Measurements from ENCODE around the gene LPXN. TPM values are rescaled to one million over a fixed set of nuclear protein-coding genes. Genes with fewer than 3 reads are reported as not detected.

The LPXN gene
- 100 to 1,000 TPM; 121 to 130 TPM for total RNA-seq

DNA sequence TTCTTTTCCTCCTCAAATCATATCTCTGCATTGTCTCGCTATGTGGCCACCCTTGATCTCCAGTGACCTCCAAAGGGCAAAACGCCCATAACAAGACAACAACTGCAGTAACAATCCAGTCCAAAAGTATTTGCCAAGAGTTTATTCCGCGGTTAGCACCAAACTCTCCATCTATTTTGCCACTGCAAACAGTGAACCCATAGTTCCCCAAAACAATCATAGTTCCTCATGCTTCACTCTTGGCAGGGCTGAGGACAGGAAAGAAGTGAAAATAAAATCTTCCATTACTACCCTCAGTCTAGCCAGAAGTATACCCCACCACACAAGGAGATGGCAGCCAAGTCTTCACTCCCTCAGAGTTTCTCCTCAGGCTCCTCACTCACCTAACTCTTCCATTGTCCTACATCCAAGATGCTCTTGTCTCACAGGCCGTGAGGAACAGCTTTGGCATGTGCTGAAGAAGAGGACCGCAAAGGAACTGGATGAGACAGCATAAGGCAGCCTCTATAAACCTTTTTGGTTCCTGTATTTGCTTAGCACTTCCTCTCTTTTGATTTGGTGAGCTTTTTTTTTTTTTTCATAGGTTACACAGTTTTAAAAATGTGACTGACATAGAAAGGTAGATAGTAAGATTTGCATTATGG is at the start of gene LPXN:
TSS of gene LPXN (minus strand) at position 480 of the 644 bp plus-strand sequence. CDS start at position 396, 84 bp downstream.
- CTCF ChIA-PET: interaction anchor here (1.5 kb wide), 1 partner anchor 24 kb away, joined by 4 read pairs; no protein-coding TSS in a partner anchor
- POLR2A ChIA-PET: interaction anchor here (0.6 to 1.3 kb wide), 3 partner anchors 22 to 1838 kb away, joined by 4 to 5 read pairs (median 4); no protein-coding TSS in a partner anchor

DNA sequence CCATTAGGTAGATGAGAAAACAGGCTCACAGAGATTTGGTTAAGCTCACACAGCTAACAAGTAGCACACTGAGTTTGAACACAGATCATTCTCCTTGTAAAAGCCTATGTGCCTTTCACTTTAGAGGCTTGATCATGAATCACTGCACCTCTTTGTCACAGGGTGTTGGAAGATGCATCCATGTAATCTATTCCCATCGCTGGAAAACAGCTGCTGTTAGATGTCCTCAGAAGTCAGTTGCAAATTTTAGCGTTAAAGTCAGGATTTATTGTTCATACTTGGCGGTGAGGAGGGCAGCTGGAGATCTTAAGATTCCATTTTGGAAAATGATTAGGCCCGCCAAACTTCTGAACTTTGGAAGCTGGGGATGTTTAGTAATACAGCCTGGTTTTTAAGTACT is 49.4 kb upstream of the LPXN start:
- CTCF ChIA-PET: no interaction called here
- POLR2A ChIA-PET: no interaction called here

DNA sequence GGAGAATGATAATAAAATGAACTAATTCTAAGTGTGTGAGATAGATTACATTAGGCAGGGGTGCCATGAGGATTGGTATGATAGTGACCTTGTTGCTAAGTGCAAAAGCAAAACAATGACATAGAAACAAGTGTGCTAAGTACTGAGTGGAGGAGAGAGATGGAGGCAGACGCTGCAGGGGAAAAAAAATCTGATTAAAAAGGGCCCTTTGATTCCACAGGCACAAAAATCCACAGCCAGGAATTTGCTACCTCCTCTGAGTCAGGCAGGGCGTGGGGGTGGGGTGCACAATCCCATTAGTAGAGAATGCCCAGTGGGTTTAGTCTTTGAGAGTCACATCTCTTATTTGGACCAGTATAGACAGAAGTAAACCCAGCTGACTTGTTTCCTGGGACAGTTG is 46.7 kb upstream of the LPXN start, which contains the start of gene CNTF:
TSS of gene CNTF (plus strand) at position 322 of the 400 bp plus-strand sequence. CDS start 88 bp downstream, outside the sequence.
- CTCF ChIA-PET: no interaction called here

DNA sequence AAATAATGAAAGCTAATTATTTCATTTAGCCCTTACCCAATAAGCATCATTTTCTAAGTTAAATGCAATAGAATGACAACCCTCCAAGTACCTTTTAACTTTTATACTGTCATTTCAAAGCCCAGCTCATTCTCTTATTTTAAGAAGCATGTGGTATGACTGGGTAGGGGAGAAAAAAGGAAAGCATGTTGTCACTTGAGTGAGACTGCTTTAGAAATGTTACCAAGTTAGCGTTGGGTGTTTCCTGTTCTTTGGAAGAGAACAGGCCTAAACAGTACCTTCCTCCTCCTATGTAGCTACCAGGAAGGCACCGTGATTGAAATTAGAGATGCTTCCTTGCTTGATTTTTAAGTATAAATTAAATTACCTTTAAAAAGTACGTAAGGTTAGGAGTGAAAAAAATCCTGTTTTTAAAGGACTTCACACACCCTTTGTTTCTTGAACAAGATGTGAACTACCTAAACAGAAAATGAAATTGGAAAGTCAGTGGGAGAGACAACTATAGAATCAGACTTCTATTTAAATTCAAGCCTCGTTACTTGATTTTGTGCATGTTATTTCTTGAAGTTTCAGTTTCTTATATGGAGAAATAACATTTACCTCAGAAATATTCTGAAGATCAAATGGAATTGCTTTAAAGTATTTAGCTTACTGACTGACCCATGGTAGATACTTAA is 46.1 kb upstream of the LPXN start:
- ChIA-PET POLR2A (no interaction called here), CTCF (no interaction called here)

More for the DNA sequence above, 46.7 kb upstream of the LPXN start, which contains the start of gene CNTF:
- POLR2A ChIA-PET: no interaction called here

DNA sequence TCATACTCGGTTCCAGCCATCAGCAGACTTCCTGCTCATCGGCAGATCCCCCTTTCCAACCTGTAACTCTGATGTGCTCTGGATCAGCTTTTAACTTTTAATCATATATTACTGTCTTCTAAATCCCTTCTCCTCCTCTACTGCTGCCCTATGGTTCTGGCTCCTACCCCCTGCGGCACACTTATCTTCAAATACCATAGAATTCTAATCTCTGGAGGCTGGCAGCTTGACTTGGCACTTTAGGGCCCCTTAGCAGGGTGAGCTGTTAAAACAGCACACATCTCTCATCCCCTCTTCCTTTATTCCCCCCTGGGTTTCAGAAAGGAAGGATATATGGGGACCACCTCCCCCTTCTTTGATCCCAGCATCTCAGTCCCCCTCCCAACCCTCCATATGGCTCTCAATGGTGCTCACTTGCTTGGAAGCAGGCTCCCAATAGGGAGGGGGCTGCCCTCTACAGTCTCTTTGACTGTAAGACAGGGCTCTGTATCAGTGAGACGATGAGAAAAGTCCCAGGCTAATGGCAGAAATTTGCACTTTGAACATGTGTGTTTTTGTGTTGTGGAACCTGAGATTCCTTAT is 42.4 kb upstream of the LPXN start:
- ChIA-PET POLR2A (no interaction called here), CTCF (interaction anchor here (0.9 kb wide), 1 partner anchor 19 kb away, joined by 3 read pairs; no protein-coding TSS in a partner anchor)

DNA sequence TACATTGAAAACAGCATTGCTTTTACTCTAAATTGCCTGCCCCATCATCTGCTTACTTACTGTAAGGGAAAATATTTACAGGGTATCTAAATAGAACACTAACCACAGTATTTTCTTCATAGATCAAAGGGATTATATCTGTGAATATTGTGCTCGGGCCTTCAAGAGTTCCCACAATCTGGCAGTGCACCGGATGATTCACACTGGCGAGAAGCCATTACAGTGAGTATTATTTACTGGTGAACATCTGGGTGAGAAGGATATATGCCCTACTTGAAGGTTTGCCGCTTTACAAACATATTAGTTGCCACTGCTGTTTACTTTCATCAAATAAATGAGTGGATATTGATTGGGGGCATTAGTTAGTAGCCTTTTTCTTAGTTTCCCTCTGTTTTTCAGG is 40.9 kb upstream of the LPXN start:
- ChIA-PET CTCF (no interaction called here), POLR2A (no interaction called here)

DNA sequence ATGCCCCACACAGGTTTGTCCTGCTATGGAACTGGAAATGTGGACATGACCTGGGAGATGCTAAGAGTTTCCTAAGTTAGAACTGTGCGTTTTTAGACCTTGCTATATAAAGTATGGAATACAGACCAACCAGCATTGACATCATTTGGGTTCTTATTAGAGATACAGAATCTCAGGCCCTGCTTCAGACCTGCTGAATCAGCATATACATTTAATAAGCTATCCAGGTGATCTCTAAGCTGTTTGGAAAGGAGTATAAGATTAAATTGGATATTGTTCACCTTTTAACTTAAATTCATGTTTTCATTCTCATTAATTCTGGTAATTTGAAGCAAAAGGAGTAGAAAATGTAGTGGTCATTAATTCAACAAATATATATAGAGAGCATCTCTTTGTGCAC is 39.9 kb upstream of the LPXN start:
- ChIA-PET POLR2A (no interaction called here), CTCF (no interaction called here)

DNA sequence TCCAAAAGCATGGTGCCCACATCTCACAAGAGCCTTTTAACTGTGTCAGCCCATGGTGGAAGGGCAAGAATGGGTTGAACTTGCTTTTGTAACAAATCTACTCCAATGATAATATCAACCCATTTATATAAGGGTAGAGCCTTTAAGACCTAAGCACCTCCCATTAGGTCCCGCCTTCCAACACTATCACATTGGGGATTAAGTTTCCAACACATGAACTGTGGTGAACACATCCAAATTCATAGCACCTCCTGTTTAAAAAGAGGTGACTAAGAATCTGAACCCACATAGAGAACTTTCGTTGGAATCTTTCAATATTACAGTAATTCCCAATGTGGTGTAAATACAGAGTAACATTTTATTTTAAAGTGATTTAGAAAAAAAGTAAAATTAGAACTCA is 37.6 kb upstream of the LPXN start:
- POLR2A ChIA-PET: no interaction called here
- CTCF ChIA-PET: no interaction called here

DNA sequence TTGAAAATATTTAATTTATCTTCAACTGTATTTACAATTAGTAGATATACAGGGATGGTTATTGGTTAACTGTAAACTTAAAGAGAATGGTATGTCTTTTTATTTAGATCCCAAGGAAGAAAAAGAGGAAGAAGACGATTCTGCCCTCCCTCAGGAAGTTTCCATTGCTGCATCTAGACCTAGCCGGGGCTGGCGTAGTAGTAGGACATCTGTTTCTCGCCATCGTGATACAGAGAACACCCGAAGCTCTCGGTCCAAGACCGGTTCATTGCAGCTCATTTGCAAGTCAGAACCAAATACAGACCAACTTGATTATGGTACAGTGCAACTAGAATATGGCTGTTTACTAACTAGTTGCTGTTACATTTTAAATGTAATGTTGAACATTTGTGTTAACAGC is 34.1 kb upstream of the LPXN start:
- CTCF ChIA-PET: no interaction called here

DNA sequence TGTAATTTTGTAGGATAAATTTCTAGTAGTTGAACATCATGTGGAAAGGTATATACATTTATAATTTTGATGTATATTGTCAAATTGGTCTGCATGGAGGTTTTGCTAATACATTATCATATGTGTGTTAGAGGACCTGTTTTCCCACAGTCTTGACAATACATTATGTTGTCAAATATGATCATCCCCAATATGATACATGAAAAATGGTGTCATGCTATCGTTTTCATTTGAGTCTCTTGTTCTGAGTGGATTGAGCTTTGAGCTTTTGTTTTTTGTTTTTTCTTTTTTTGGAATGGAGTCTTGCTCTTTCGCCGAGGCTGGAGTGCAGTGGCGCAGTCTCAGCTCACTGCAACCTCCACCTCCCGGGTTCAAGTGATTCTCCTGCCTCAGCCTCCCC is 32.7 kb upstream of the LPXN start:
- ChIA-PET POLR2A (interaction anchor here (0.6 kb wide), 1 partner anchor 361 kb away, joined by 3 read pairs; no protein-coding TSS in a partner anchor), CTCF (no interaction called here)

More for the DNA sequence above, 34.1 kb upstream of the LPXN start:
- POLR2A ChIA-PET: no interaction called here

DNA sequence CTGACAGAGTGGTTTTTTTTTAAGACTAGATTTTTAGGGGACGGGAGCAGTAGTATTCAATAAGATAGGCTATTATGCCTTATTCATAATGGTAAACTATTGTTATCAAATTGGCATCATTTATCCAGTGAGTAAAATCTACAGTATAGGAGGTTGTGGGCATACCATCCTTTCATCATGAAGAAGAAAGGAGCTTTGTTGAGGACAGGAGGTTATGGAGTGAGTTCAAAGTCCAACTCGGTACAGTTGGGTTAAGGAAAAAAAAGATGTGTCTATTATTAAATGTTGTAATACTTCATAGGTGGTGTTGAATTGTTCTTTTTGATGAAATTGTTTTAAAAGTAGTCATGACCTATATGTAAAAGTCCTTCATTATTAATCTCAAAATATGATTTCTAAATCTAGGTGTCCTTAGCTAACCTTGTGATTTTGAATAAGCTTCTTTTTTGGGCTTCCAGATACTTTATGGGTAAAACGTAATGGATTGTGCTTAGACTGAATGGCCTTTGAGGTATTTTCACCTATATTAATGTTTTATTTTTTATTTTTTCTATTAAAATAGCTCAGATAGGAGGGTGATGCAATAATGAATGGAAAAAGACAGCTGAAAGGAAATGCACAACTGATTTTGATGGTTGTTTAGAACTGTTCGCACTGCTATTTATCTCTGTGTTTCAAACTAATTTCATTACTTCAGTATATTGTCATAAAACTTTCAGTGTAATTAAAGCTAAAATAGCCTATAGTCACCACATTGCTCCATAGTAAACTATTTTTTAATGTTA is 31.5 kb upstream of the LPXN start:
- CTCF ChIA-PET: interaction anchor here (1.0 kb wide), 1 partner anchor 22 kb away, joined by 4 read pairs; no protein-coding TSS in a partner anchor
- POLR2A ChIA-PET: interaction anchor here (0.5 kb wide), 1 partner anchor 25 kb away, joined by 3 read pairs; no protein-coding TSS in a partner anchor

DNA sequence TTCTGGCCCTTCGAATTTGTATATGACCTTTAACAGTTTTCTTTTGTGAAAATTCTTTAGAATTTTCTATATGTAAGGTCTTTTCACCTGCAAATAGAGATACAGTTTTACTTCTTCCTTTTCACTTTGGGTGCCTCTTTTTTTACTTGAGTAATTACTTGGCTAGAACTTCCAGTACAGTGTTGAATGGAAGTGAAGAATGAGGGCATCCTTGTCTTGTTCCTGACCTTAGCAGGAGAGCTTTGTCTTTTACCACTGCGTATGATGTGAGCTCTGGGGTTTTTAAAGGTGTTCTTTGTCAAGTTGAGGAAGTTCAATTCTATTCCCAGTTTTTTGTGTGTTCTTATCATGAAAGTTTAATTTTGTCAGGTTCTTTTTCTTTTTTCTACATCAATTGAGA is 24.9 kb upstream of the LPXN start:
- CTCF ChIA-PET: no interaction called here
- POLR2A ChIA-PET: no interaction called here

DNA sequence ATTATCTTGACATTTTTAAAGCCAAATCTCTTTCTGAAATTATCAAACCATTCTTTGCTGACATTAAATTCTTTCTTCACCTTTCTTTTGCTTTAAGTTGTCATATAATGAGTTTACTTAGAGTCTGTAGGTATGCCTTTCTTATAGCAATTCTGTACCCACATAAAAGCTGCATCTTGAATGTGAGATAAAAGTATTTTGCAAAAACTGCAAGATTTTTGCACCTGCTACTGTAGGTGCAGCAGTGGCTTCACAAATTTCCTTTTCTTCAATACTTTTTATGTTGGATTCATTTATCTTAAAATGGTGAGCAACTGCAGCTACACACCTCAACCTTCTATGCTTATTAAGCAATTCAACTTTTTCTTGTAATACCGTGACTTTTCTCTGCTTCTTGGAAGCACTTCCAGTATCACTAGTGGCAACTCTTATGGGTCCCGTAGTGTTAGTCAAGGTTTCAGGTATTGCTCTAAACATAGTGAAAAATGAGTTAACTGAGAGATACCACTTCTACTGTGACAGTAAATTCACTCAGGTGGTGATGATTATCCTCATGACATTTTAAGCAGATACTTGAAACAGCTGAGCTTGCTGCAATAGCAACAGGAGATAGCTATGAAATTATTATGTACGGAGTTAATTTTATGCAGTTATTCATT is 22.0 kb upstream of the LPXN start:
- CTCF ChIA-PET: interaction anchor here (0.7 kb wide), 1 partner anchor 8 kb away, joined by 3 read pairs; no protein-coding TSS in a partner anchor
- POLR2A ChIA-PET: interaction anchor here (0.6 to 1.3 kb wide), 4 partner anchors 18 to 24 kb away, joined by 3 to 9 read pairs (median 4); partner anchors contain the start of gene LPXN

DNA sequence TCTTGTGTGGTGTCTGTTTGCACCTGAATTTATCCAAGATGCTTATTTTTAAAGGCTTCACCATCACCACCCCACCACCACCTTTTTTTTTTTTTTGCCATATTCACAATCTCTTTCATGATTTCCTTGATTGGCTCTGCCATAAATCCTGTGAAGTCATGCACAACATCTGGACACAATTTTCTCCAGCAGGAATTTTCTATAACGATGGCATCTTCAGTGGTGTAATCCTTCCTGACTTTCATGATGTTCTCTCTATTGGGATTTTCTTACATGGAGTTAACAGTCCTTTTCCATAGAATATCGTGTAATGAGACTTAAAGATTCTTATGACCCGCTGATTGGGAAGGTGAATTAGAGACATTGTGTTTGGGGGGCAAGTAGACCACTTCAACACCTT is 21.0 kb upstream of the LPXN start:
- POLR2A ChIA-PET: no interaction called here

DNA sequence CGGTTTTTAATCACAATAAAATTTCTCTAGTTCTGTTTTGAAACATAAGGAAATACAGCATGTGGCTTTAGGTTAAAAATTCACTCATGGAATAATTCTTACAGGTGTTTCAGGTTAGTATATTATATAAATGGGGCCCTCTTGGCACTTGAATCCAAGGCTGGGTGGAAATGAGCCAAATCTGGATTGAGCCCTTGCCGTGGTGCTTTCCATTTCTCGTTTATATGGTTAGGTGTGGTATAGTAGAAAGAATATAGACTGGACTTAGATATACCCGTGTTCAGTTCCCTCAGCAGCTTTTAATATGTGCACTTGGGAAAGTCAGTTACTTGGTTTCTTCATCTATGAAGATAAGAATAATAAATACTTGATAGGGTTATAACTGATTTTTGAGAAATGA is 19.2 kb upstream of the LPXN start:
- POLR2A ChIA-PET: no interaction called here
- CTCF ChIA-PET: no interaction called here

More for the DNA sequence above, 21.0 kb upstream of the LPXN start:
- CTCF ChIA-PET: no interaction called here

DNA sequence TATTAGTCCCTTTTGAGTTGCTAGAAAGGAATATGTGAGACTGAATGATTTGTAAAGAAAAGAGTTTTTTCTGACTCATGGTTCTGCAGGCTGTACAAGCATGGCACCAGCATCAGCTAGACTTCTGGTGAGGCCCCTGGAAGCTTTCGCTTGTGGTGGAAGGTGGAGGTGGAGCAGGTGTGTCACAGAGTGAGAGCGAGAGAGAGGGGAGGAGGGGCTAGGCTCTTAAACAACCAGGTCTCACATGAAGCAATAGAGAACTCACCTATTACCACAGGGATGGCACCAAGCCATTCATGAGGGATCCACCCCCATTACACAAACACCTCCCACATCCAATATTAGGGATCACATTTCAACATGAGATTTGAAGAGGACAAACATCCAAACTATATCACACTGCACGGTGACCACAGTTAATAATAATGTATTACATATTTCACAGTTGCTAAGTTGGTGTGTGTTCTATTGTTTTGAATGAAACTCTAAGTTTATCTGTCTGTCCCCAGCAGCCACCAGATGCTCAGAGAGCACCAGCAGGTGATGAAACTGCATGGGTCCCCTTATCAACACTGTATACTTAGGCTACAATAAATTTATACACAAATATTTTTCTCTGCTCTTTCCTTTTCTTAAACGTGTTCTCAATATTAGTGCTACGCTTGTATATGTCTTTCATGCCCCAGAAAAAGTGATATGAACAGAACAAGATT is 17.3 kb upstream of the LPXN start:
- POLR2A ChIA-PET: no interaction called here
- CTCF ChIA-PET: no interaction called here

DNA sequence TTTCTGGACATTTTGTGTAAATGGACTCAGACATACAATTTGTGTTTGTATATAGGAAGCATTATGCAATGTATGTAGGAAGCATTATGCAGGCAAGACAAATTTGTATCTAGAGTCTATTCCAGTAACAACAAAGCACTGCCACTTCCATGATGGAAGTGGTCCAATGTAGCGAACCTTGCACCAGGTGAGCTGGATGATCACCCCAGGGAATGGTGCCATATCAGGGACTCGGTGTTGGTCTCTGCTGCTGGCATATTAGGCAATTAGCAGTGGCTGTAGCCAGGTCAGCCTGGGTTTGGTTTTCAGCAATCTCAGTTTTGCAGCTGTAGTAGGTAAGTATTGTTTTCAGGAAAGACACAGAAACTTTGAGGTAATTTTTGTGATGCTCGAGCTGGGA is 16.0 kb upstream of the LPXN start:
- ChIA-PET POLR2A (interaction anchor here (0.6 kb wide), 1 partner anchor 49 kb away, joined by 4 read pairs; no protein-coding TSS in a partner anchor), CTCF (interaction anchor here (0.7 to 0.8 kb wide), 2 partner anchors 14 to 44 kb away, joined by 3 to 5 read pairs; no protein-coding TSS in a partner anchor)

DNA sequence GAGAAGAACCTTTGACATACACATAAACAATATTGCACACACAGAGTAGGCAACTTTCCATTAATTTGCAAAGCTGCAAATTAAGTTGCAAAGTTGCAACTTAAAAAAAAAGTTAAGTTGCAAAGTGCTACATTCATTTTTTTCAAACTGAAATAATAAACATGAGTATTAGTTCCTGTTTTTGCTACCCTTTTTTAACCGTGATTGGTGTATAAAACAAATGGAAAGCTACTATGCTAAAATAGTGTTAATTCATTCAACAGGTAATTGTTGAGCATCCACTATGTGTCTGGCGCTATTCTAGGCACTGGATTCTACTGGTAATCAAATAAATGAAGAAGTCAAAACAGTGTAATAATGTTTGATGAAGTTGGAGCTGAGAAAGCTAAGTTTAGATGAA is 11.3 kb upstream of the LPXN start:
- POLR2A ChIA-PET: no interaction called here
- CTCF ChIA-PET: no interaction called here

DNA sequence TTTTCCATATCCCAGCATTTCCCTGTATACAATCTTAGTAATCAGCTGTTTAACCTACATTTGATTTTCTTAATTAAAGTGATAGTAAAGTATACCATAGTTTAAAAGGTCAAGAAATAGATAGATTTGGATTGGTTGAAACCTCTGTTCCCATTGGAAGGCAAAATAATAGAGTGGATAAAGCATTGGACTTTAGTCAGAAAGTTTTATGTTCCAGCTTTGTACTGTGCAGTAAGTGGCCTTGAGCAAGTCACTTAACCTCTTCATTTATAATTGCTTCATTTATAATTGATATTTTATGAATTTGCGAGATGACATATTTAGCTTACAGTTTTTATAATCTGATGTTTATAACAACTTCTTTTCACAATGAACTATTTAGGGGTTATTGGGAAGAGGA is 6.8 kb upstream of the LPXN start:
- ChIA-PET POLR2A (interaction anchor here (0.7 kb wide), 1 partner anchor 25 kb away, joined by 3 read pairs; no protein-coding TSS in a partner anchor), CTCF (no interaction called here)

Measured in activated CD8-positive, alpha-beta memory T cell treated with anti-CD3 and anti-CD28 coated beads for 36 hours (primary cell).